ENCODE measurements around the gene SPTBN1. TPM values are rescaled to one million over a fixed set of nuclear protein-coding genes. Genes with fewer than 3 reads are reported as not detected.
"Not testable (repeated sequence)": the region's sequence is repeated elsewhere in the genome, so short reads cannot be mapped to it uniquely, and the experiment has no call there.

SPTBN1 gene
- total and polyA plus RNA-seq, 9 donors, result 108 to 314 (median 232) TPM

DNA sequence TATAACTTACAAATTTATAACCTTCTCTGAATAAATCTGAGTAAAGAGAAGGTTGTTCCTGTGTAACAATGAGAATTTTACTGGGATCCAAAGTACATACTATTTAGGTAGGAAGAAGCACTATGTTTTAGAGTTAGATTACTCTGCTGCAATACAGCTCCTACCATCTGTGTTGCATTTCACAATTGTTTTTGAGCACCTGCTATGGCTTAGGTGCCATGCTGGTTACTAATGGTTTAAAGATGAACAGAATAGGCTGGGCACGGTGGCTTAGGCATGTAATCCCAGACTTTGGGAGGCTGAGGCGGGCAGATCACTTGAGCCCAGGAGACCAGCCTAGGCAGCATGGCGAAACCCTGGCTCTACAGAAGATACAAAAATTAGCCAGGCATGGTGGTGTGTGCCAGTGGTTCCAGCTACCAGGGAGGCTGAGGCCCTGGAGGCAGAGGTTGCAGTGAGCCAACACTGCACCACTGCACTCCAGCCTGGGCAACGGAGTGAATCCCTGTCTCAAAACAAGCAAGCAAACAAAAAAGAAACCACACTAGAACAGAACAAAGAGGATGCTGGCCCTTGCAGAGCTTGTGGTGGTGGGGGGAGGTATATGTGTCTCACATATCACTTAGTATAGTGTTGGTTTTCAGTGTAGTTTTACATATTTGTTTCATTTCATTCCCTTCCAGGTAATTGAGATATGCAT, 56.7 kb downstream of the SPTBN1 start:
- no peaks in the 10 kb centered on the region for H3K9me3 ChIP-seq
- H3K4me1 ChIP-seq (ENCODE audit: insufficient read depth), result peaks cover 19% of the 10 kb centered on the region
- TF ChIP-seq EP300 (IDR thresholded peaks at IDR 0.05) (no peak), POLR2A (IDR thresholded peaks at IDR 0.05) (no peak)
- TF ChIP-seq, protein P1, sequence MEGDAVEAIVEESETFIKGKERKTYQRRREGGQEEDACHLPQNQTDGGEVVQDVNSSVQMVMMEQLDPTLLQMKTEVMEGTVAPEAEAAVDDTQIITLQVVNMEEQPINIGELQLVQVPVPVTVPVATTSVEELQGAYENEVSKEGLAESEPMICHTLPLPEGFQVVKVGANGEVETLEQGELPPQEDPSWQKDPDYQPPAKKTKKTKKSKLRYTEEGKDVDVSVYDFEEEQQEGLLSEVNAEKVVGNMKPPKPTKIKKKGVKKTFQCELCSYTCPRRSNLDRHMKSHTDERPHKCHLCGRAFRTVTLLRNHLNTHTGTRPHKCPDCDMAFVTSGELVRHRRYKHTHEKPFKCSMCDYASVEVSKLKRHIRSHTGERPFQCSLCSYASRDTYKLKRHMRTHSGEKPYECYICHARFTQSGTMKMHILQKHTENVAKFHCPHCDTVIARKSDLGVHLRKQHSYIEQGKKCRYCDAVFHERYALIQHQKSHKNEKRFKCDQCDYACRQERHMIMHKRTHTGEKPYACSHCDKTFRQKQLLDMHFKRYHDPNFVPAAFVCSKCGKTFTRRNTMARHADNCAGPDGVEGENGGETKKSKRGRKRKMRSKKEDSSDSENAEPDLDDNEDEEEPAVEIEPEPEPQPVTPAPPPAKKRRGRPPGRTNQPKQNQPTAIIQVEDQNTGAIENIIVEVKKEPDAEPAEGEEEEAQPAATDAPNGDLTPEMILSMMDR (IDR thresholded peaks at IDR 0.05), result no peak
- intact Hi-C loops (cut with DNase I), result no loop called here
- 81 to 91% (median 88%) methylated on average over 4 of the region's 4 CpGs for WGBS, 3 donors
- DNase-seq, result no peak
- H3K4me3 ChIP-seq, result no peak overlapping the region
- H3K36me3 ChIP-seq, result no peaks in the 10 kb centered on the region
- no peaks in the 10 kb centered on the region for H3K27me3 ChIP-seq
- H3K27ac ChIP-seq, result no peak overlapping the region

GRCh38 chr2:54513363-54513715, 57.2 kb downstream of the SPTBN1 start:
- Histone ChIP-seq H3K4me3 (no peak overlapping the region), H3K9me3 (no peaks in the 10 kb centered on the region), H3K4me1 (ENCODE audit: insufficient read depth) (peaks cover 19% of the 10 kb centered on the region), H3K27me3 (no peaks in the 10 kb centered on the region), H3K27ac (no peak overlapping the region), H3K36me3 (no peaks in the 10 kb centered on the region)
- intact Hi-C loops (cut with DNase I), result no loop called here
- no peak for DNase-seq
- TF ChIP-seq EP300 (IDR thresholded peaks at IDR 0.05) (no peak), POLR2A (IDR thresholded peaks at IDR 0.05) (no peak)
- TF ChIP-seq, protein P1 (IDR thresholded peaks at IDR 0.05), result no peak

- H3K4me1 ChIP-seq (ENCODE audit: insufficient read depth), result peaks cover 15% of the 10 kb centered on the region
- TF ChIP-seq POLR2A (IDR thresholded peaks at IDR 0.05) (no peak), EP300 (IDR thresholded peaks at IDR 0.05) (no peak)
- TF ChIP-seq, protein P1 (IDR thresholded peaks at IDR 0.05), result no peak
- intact Hi-C loops (cut with DNase I), result no loop called here
- no peak for DNase-seq
- no peak overlapping the region for H3K27ac ChIP-seq
- no peaks in the 10 kb centered on the region for H3K27me3 ChIP-seq
- WGBS, 3 donors, result 18 to 28% (median 19%) methylated on average over 1 of the region's 1 CpG
- H3K4me3 ChIP-seq, result no peak overlapping the region
- H3K36me3 ChIP-seq, result no peaks in the 10 kb centered on the region
- no peaks in the 10 kb centered on the region for H3K9me3 ChIP-seq
Measured at GRCh38 chr2:54514822-54515569, 58.9 kb downstream of the SPTBN1 start.

DNA sequence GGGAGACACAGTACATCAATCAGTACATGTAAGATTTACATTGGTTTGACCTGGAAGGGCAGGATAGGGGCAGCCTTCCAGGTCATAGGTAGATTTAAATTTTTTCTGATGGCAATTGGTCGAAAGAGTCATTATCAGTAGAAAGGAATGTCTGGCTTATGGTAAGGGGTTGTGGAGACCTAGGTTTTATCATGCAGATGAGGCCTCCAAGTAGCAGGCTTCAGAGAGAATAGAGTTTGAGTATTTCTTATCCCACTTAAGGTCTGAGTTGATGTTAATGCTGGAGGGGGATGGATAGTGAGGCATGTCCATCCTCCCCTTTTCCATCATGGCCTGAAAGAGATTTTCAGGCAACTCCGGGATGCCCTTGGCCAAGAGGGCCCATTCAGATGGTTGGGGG, 60.7 kb downstream of the SPTBN1 start:
- Histone ChIP-seq H3K27ac (no peak overlapping the region), H3K27me3 (no peaks in the 10 kb centered on the region), H3K9me3 (no peaks in the 10 kb centered on the region), H3K4me1 (ENCODE audit: insufficient read depth) (peaks cover 9% of the 10 kb centered on the region), H3K36me3 (no peaks in the 10 kb centered on the region), H3K4me3 (no peak overlapping the region)
- intact Hi-C loops (cut with DNase I), result no loop called here
- TF ChIP-seq POLR2A (IDR thresholded peaks at IDR 0.05), result no peak
- TF ChIP-seq, protein P1 (IDR thresholded peaks at IDR 0.05), result no peak
- TF ChIP-seq EP300 (IDR thresholded peaks at IDR 0.05), result no peak
- DNase-seq, result no peak
- WGBS, 3 donors, result 85 to 89% (median 86%) methylated on average over 2 of the region's 2 CpGs

DNA sequence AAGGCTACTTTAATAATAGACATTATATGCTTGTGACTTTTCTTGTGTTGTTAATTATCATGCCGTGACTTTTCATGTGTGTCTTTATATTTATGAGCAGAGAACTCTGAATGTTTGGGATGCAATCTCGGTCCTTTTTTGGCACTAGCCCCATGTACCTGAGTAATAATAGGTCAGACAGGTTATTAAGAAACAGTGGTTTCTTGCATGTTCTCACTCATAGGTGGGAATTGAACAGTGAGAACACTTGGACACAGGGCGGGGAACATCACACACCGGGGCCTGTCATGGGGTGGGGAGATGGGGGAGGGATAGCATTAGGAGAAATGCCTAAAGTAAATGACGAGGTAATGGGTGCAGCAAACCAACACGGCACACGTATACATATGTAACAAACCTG, 61.9 kb downstream of the SPTBN1 start:
- H3K36me3 ChIP-seq; intact Hi-C loops (cut with DNase I); H3K27ac ChIP-seq; H3K27me3 ChIP-seq; DNase-seq; H3K9me3 ChIP-seq; H3K4me1 ChIP-seq (ENCODE audit: insufficient read depth); H3K4me3 ChIP-seq: not testable (repeated sequence)
- 60 to 75% (median 75%) methylated on average over 7 of the region's 7 CpGs for WGBS, 3 donors

Measured in ovary (tissue), 9 donors.